Activated CD8-positive, alpha-beta memory T cell treated with anti-CD3 and anti-CD28 coated beads, Interleukin-2, amount 50 U/mL, for 1 hour (primary cell): Measurements from ENCODE around the gene SLC27A6.
"Not testable (repeated sequence)": the region's sequence is repeated elsewhere in the genome, so short reads cannot be mapped to it uniquely, and the experiment has no call there.

ENCODE experiments used
- DNase-seq: peaks from one replicate; pipeline ENCODE4 v3.0.0-alpha.2; 2020; ENCODE audit errors: extremely low read depth

SLC27A6 gene

DNA sequence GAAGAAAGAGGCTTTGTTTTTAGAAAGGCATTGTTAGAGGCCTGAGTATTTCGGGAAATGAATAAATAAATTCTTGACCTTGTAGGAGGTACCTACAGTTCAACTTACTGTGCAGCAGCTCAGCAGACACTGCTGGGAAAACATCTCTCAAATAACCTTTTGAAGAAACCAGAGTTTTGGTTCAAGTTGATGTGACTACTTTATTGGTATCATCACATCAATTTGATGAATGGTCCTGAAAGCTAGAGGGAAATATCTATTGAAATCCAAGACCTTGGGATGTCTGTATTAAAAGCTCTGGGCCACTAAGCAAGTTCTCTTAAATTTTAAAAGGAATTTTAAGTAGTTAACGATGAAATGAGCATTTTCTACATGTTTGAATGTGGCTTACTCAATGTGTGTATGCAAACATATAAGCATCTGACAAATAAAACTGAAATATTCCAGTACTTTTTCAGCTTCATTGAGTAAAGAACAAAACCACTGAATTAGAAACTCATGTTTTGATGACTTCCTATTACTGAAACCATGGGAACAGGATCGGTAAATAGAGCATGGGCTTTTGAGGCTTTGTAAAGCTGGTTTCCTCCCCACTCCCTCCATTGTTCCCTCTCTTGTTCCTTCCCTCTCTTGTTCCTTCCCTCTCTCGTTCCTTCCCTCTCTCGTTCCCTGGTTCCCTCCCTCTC is 36.7 kb downstream of the SLC27A6 start:
- DNase-seq: no peak

- no peak for DNase-seq
These were observed 37.2 kb downstream of the SLC27A6 start for GRCh38 chr5:129002527-129002842.

DNA sequence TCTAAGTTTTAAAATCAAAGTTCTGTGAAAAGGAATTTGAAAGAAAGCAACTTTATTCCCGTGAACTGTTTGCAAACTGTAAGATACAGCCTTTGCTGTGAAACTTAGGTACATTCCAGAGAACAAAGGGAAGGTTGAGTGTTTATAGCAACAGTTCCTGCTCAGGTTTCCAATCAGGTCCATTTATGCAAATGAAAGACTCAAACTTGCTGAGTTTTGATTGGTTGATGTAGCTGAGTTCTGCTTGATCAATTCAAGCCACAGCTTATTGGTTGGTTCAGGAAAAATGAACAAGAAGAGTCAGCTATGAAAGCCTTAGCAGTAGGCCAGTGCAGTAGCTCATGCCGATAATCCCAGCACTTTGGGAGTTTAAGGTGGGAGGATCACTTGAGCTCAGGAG is 37.9 kb downstream of the SLC27A6 start:
- DNase-seq: no peak

- no peak for DNase-seq
These were observed 48.9 kb downstream of the SLC27A6 start for GRCh38 chr5:129014185-129014584.

GRCh38 chr5:129018837-129019236 is 53.5 kb downstream of the SLC27A6 start:
- DNase-seq: no peak

- DNase-seq: no peak
These were observed 54.2 kb downstream of the SLC27A6 start for GRCh38 chr5:129019401-129019908.

GRCh38 chr5:129020683-129021082 is 55.4 kb downstream of the SLC27A6 start:
- no peak for DNase-seq

- no peak for DNase-seq
These were observed 56.5 kb downstream of the SLC27A6 start for GRCh38 chr5:129021744-129022143.

DNA sequence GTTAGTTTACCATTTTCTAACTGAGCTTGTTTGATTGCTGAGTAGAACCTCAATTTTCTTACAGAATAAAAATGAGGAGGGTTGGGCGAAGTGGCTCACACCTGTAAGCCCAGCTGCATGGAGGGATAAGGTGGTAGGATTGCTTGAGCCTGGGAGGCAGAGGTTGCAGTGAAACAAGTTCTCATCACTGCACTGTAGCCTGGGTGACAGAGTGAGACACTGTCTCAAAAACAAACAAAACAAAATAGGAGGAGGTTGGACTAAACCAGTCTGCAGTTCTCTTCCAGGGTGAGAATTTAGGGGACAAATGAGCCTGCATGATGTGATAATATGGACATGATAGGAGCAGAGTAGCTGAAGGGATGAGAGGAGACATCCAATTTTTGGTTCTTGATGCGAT is 57.3 kb downstream of the SLC27A6 start:
- DNase-seq: no peak

DNA sequence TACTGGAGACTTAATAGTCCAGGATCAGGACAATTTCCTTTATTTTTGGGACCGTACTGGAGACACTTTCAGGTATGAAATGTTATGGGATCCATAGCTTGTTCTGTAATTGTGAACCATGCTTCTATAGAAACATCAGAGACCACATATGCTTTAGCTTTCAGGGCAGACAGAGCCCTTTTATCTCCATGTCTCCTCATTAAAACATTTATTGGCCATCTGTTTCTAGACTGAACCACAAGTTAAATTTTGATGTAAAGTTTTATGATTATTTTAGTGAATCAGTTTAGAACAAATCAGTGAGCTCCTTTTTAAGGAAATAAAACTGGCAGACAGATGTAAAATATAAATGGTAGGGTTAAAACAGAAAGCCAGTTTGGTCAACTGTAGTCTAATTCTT is 62.0 kb downstream of the SLC27A6 start:
- no peak for DNase-seq

DNA sequence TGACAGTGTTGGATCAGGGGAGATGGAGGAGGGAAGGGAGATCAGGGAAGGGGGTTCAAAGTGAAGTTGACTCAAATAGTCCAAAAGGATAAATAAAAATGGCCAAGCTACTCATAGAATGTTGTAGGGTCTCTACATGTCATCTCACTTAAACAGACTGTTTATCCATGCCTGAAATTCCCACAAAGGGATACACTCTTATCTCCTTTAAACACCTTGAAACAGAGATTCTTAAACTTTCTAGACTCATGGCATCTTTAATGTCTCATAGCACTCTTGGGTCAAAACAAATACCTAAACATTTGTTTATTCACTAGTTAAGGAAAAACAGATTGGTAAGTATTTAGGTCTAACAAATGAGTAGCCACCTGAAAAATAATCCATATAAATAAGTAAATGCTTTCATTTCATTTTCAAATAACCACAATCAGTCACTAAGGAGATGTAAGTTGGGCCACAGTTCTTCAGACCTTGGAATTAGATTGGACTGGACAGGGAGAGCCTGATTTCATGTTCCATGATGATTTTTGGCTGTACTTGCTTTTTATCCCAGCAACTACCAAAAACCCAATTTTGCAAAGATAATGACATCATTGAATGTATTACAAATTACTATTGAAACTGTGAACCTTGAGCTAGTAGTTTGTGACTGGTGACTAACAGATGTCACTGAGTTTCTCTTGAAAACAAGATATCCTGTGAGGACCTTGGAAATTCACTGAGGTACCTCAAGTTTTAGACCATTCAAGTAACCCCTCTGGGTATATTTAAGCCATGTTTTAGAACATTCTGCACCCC is 66.8 kb downstream of the SLC27A6 start:
- DNase-seq: no peak

DNA sequence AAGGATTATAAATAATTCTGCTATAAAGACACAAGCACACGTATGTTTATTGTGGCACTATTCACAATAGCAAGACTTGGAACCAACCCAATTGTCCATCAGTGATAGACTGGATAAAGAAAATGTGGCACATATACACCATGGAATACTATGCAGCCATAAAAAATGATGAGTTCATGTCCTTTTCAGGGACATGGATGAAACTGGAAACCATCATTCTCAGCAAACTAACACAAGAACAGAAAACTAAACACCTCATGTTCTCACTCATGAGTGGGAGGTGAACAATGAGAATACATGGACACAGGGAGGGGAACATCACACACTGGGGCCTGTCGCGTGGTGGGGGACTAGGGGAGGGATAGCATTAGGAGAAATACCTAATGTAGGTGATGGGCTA is 71.0 kb downstream of the SLC27A6 start:
- not testable (repeated sequence) for DNase-seq

DNA sequence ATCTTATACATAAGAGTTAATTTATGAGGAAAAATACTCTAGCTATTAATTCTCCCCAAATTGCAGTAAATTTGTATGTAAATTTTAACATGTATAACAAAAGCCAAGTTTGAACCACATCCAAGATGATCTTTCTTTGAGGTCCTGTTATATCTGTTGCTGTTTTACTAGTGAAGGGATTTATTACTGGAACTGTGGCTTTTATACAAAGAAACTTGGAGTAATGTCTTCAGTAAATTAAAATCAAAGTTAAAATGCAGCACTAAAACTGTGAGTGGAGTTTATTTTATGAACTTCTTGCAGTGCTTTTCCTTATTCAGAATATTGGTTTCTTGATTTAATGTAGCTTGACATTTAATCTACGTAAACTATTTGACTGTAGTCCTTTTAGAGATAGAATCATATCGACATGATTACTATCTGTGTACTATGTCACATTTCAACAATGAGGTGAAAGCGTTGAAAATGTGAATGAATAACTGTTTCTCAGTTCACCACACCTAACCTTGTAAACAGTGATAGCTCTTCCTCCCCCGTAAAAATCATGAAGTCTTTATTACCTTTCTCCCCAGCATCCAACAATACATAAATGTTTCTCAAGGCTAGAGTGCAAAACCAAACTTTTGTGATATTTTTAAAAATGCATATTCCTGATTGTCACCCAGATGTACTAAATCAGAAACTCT is 76.1 kb downstream of the SLC27A6 start:
- no peak for DNase-seq

DNA sequence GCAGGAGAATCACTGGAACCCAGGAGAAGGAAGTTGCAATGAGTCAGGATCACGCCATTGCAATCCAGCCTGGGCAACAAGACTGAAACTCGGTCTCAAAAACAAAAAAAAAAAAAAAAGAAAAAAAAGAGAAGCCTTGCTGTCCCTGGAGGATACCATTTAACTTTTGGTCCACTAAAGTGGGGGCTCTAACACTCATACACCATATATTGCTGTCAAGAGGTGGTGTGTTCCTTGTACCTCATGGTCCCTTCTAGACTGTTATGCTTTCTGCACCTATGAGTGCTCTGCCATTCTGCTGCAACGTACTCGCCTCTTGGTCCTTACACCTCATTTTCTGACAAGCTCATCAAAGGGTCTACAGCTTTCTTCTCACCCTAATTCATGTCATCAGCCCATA is 77.0 kb downstream of the SLC27A6 start:
- DNase-seq: no peak

DNA sequence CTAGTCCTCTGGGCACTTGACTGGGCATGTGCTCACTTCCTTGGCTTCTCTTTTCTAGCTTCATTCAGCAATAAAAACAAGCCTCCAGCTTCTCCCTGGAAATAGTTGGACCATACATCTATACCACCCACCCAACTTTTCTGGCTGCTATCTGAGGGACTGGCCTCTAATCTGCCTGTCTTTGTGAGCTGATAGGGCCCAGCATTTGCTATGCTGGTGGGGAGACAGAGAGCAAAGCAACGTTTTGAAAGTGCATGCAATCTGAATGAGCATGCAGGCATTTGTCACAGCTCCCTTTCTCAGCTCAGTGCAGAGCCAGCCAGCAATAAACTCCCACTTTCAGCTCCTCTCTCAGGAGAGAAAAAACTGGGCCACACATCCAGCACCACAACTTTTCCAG is 78.6 kb downstream of the SLC27A6 start:
- DNase-seq: no peak

DNA sequence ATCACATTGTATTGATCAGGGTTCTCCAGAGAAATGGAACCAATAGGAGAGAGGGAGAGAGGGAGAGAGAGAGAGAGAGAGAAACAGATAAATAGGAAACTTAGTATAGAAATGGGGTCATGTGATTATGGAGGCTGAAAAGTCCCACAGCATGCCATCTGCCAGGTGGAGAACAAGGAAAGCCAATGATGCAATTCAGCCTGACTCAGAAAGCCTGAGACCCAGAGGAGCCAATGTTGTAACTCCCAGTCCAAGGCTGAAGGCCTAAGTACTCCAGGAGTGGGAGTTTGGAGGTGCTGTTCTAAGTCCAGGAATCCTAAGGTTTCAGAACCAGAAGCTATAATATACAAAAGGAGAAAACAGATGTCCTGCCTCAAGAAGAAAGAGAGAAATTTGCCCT is 80.9 kb downstream of the SLC27A6 start:
- DNase-seq: no peak

DNA sequence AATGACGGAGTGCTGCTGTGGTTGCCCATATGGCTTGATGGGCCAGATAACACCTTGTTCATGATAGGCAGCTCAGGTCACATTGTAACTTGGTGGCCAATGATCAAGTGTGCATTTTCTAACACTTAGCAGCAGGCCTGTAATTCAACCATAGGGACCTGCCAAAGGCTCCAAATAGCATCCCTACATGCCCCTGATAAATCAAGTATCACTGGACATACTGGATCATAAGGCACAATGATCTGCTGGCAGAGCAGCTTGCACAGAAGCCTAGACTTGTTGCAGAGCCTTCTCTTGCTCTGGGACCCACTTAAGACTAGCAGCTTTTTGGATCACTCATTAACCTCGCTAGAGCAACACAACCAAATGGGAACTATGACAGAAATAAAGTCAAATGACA is 83.2 kb downstream of the SLC27A6 start:
- DNase-seq: no peak

- DNase-seq: no peak
These were observed 84.0 kb downstream of the SLC27A6 start for GRCh38 chr5:129049126-129049799.

DNA sequence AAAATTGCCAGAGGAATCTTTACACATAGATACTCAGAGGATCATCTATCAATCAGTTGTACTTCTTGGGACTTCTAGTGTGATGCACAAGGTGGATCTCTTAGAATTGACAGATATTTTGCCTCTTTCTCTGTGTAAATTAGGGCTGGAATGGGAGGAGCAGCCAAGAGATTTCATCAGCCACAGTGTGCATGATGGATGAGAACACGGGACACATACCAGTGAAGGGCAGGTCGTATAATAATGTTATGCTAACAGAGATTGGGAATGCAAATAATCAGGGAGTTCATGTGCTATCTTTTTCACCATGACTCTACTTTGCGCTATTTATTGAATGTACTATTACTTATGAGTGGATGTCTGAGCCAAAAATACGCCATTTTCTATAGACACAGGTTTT is 86.0 kb downstream of the SLC27A6 start:
- DNase-seq: no peak

DNA sequence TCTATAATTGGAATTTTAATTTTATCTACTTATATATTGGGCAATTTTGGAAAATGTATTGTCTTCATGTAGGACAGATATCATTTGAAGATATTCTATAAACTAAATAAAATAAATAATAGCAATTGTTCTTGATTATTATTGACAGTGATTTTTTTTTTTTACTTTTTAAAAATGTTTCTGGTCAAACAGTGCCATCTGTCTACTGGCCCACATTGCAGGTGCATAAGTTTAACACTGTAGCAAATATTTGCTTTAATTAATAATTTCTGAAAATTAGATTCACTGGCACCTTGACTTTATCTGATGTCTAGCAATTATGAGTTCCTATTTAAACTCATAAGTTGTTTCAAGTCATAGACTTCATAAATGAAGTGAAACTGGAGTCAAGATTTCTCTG is 88.2 kb downstream of the SLC27A6 start:
- no peak for DNase-seq

DNA sequence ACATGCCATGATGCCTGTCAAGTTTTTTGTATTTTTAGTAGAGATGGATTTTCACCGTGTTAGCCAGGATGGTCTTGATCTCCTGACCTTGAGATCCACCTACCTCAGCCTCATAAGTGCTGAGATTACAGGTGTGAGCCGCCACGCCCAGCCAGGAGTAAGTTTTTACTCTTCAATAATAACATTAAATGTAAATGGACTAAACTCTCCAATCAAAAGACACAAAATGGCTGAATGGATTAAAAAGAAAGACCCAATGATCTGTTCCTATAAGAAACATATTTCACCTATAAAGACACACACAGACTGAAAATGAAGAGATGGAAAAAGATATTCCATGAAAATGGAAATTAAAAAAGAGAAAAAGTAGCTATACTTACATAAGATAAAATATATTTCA is 92.0 kb downstream of the SLC27A6 start:
- DNase-seq: no peak

DNA sequence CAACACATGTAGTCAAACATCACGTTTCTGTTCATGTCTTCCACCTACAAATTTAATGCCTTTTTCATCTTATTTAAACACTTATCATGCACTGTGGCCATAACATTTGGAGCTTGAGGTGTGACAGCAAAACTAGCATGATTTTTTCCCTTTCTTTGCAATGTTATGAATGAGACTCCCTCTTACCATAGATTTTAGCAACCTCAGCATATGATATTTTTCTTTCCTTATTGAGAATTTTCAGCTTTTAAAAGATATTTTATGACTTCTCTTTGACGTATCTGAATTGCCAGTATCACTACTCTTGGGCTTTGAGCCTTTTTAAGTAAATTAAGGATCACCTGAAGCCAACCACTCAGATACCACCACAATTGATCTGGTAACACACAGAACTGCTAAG is 96.6 kb downstream of the SLC27A6 start:
- DNase-seq: no peak
